GM23338 (cell line): ENCODE data around the gene CPLANE1. TPM values are rescaled to one million over a fixed set of nuclear protein-coding genes. Genes with fewer than 3 reads are reported as not detected.

ENCODE experiments used
- ATAC-seq: fragments of 200-7000 bp; cut with Tn5 transposase; 3 replicates; pipeline ENCODE4 v1.9.1; 2020
- DNase-seq: peaks from one replicate; pipeline ENCODE4 v3.0.0-alpha.2; 2015; ENCODE audit warnings: low spot score
- H2AFZ ChIP-seq: fragments of 200-600 bp; sonication (generic); 2 replicates; pipeline ENCODE4 v1.8.0; 2016; ENCODE audit warnings: antibody characterized with exemption, mild to moderate bottlenecking, moderate library complexity
- H3F3A ChIP-seq: fragments of 200-600 bp; sonication (generic); replicated peaks from 2 replicates; pipeline ENCODE4 v1.8.0; 2017; ENCODE audit warnings: antibody characterized with exemption, mixed run types, low read depth
- H3K27ac ChIP-seq: fragments of 200-600 bp; sonication (generic); 2 replicates; pipeline ENCODE4 v1.6.1; 2016; ENCODE audit warnings: low read depth
- H3K27me3 ChIP-seq: fragments of 200-600 bp; sonication (generic); 2 replicates; pipeline ENCODE4 v1.8.0; 2016; ENCODE audit warnings: mild to moderate bottlenecking, mixed run types, moderate library complexity; ENCODE audit not compliant: insufficient read depth
- H3K36me3 ChIP-seq: fragments of 200-600 bp; sonication (generic); 2 replicates; pipeline ENCODE4 v1.8.0; 2016; ENCODE audit warnings: mild to moderate bottlenecking; ENCODE audit not compliant: insufficient read depth
- H3K4me1 ChIP-seq: fragments of 200-600 bp; sonication (generic); 2 replicates; pipeline ENCODE4 v1.8.0; 2016; ENCODE audit warnings: mild to moderate bottlenecking, moderate library complexity; ENCODE audit not compliant: insufficient read depth
- H3K4me2 ChIP-seq: fragments of 200-600 bp; sonication (generic); 2 replicates; pipeline ENCODE4 v1.7.1; 2017; ENCODE audit warnings: mixed run types
- H3K4me3 ChIP-seq: fragments of 200-600 bp; sonication (generic); 2 replicates; pipeline ENCODE4 v1.6.1; 2016; ENCODE audit warnings: mixed run types
- H3K79me2 ChIP-seq: fragments of 200-600 bp; sonication (generic); replicated peaks from 2 replicates; pipeline ENCODE4 v1.8.0; 2017; ENCODE audit warnings: mild to moderate bottlenecking; ENCODE audit not compliant: insufficient read depth
- H3K9me2 ChIP-seq: fragments of 200-600 bp; sonication (generic); 2 replicates; pipeline ENCODE4 v1.8.0; 2017; ENCODE audit not compliant: insufficient read depth
- H4K20me1 ChIP-seq: fragments of 200-600 bp; sonication (generic); replicated peaks from 2 replicates; pipeline ENCODE4 v1.8.0; 2017; ENCODE audit warnings: mild to moderate bottlenecking; ENCODE audit not compliant: insufficient read depth
- H3K27ac Mint-ChIP-seq: 2 replicates; pipeline ENCODE4 v1.8.0; 2020; ENCODE audit warnings: inconsistent platforms, mild to moderate bottlenecking, moderate library complexity, mixed read lengths
- H3K27me3 Mint-ChIP-seq: 3 replicates; pipeline ENCODE4 v1.8.0; 2022; ENCODE audit warnings: low read depth, mild to moderate bottlenecking, moderate library complexity, mixed read lengths, inconsistent platforms; ENCODE audit not compliant: insufficient read depth, poor library complexity
- H3K36me3 Mint-ChIP-seq: 3 replicates; pipeline ENCODE4 v1.8.0; 2021; ENCODE audit warnings: low read depth, mild to moderate bottlenecking, inconsistent platforms, moderate library complexity, mixed read lengths
- H3K4me1 Mint-ChIP-seq: 3 replicates; pipeline ENCODE4 v1.8.0; 2020; ENCODE audit warnings: mild to moderate bottlenecking, inconsistent platforms, mixed read lengths
- H3K4me3 Mint-ChIP-seq: 3 replicates; pipeline ENCODE4 v1.8.0; 2021; ENCODE audit warnings: moderate library complexity, mild to moderate bottlenecking, inconsistent platforms, mixed read lengths
- H3K9me3 Mint-ChIP-seq: 3 replicates; pipeline ENCODE4 v1.8.0; 2020; ENCODE audit warnings: moderate library complexity, mild to moderate bottlenecking, inconsistent platforms, mixed read lengths
- CREB1 ChIP-seq: fragments of 250-450 bp; sonication (Bioruptor Pico); IDR thresholded peaks from 2 replicates; pipeline ENCODE4 v1.5.0; 2020; ENCODE audit warnings: low read depth, mild to moderate bottlenecking, moderate library complexity
- EZH2phosphoT487 ChIP-seq: fragments of 200-600 bp; sonication (generic); IDR thresholded peaks from one replicate; pipeline ENCODE4 v1.8.1; 2018; ENCODE audit warnings: antibody characterized with exemption; ENCODE audit not compliant: unreplicated experiment
- JUNB ChIP-seq: IDR thresholded peaks from one replicate; pipeline ENCODE4 v1.6.1; 2016; ENCODE audit warnings: antibody characterized with exemption; ENCODE audit not compliant: unreplicated experiment
- NANOG ChIP-seq: IDR thresholded peaks from 2 replicates; pipeline ENCODE4 v1.6.1; 2016; ENCODE audit warnings: antibody characterized with exemption, borderline replicate concordance
- POLR2AphosphoS5 ChIP-seq: IDR thresholded peaks from 2 replicates; pipeline ENCODE4 v1.6.1; 2016; ENCODE audit warnings: antibody characterized with exemption, low read depth
- REST ChIP-seq: IDR thresholded peaks from one replicate; pipeline ENCODE4 v1.6.1; 2018; ENCODE audit warnings: antibody characterized with exemption; ENCODE audit not compliant: unreplicated experiment
- ZNF331 ChIP-seq: fragments of 250-450 bp; sonication (Bioruptor Pico); IDR thresholded peaks from 2 replicates; pipeline ENCODE4 v1.5.0; 2020; ENCODE audit warnings: low read depth, mild to moderate bottlenecking, moderate library complexity
- polyA plus RNA-seq: library from polyadenylated mRNA; unstranded; fragments of >200 nt; fragmentation: Nextera tagmentation; extraction: Ambion mirVana; gene quantifications from 2 replicates; pipeline ENCODE4 v1.2.1, GENCODE V29; 2016
- total RNA-seq: library from RNA; depleted of rRNA; stranded (reverse); fragments of >200 nt; shearing (Covaris generic); gene quantifications from 2 replicates; pipeline ENCODE4 v1.2.3, GENCODE V29; 2014
- TF ChIP-seq, protein P1 (sequence below), 2 experiments: fragments of 200-600 bp in 1 of 2; sonication (generic) in 1 of 2; conservative IDR thresholded peaks; 2 replicates each; pipeline versions ENCODE4 v1.5.1 to v1.6.1; 2016 to 2017; ENCODE audit warnings: antibody characterized with exemption in 2 of 2, low read depth in 2 of 2, mild to moderate bottlenecking in 2 of 2, moderate library complexity in 1 of 2

The CPLANE1 gene
- total and polyA plus RNA-seq, 2 experiments from 2014 or later, result 5.1 to 8.3 TPM

GRCh38 chr5:37111426-37112382 is 137.5 kb downstream of the CPLANE1 start:
- H3K27me3 ChIP-seq, result no peaks in the 10 kb centered on the region
- no peaks in the 10 kb centered on the region for H3K9me3 Mint-ChIP-seq
- TF ChIP-seq REST, result no peak
- TF ChIP-seq ZNF331 (CRISPR knock-in tag), result no peak
- TF ChIP-seq POLR2AphosphoS5, result no peak
- H3K4me3 ChIP-seq, result no peak overlapping the region
- H3F3A ChIP-seq, result no peaks in the 10 kb centered on the region
- no peaks in the 10 kb centered on the region for H4K20me1 ChIP-seq
- no peaks in the 10 kb centered on the region for H3K79me2 ChIP-seq
- no peak overlapping the region for H3K27ac ChIP-seq
- H3K4me3 Mint-ChIP-seq, result no peak overlapping the region
- no peak overlapping the region for H3K27ac Mint-ChIP-seq
- H3K36me3 Mint-ChIP-seq, result 0 out of 3 replicates have a peak, but pooled peaks cover 2% of the 10 kb centered on the region
- no peak overlapping the region for H2AFZ ChIP-seq
- peaks cover 3% of the 10 kb centered on the region for H3K27me3 Mint-ChIP-seq
- H3K4me1 Mint-ChIP-seq, result no peaks in the 10 kb centered on the region
- no peaks in the 10 kb centered on the region for H3K9me2 ChIP-seq
- H3K4me1 ChIP-seq, result no peaks in the 10 kb centered on the region
- ATAC-seq (no peak), DNase-seq (no peak)
- no peaks in the 10 kb centered on the region; the same call in 1 of the 2 replicates for H3K36me3 ChIP-seq
- H3K4me2 ChIP-seq, result no peak overlapping the region

DNA sequence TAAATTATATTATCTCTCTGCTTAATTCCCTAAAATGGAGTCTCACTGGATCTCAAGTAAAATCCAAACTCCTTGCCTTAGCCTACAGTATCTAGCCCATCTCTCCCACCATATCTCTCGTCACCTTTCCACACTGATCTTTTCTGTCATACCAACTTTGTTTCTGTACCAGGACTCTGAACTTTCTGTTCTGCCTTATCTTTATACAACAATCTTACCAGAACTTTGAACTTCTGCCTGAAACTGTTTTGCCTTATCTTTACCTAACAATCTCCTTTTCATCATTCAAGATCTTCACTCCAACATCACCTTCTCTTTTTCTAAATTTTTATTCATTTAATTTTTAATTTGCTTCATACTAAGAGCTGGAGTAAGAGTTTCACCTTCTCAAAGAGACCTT is 139.0 kb downstream of the CPLANE1 start:
- H3K4me3 Mint-ChIP-seq, result no peak overlapping the region
- no peaks in the 10 kb centered on the region for H3K4me1 ChIP-seq
- no peak overlapping the region for H2AFZ ChIP-seq
- no peaks in the 10 kb centered on the region for H3K79me2 ChIP-seq
- DNase-seq, result no peak
- H3K27ac Mint-ChIP-seq, result no peak overlapping the region
- no peaks in the 10 kb centered on the region for H3K9me2 ChIP-seq
- H4K20me1 ChIP-seq, result no peaks in the 10 kb centered on the region
- H3K4me1 Mint-ChIP-seq, result no peaks in the 10 kb centered on the region
- no peaks in the 10 kb centered on the region; the same call in 1 of the 2 replicates for H3K36me3 ChIP-seq
- no peaks in the 10 kb centered on the region for H3K9me3 Mint-ChIP-seq
- H3K27ac ChIP-seq, result no peak overlapping the region
- peaks cover 3% of the 10 kb centered on the region for H3K27me3 Mint-ChIP-seq
- no peaks in the 10 kb centered on the region for H3K27me3 ChIP-seq
- H3F3A ChIP-seq, result no peaks in the 10 kb centered on the region
- H3K4me2 ChIP-seq, result no peak overlapping the region
- H3K36me3 Mint-ChIP-seq, result peaks cover 2% of the 10 kb centered on the region; the same call in 1 of the 3 replicates
- no peak for ATAC-seq
- no peak overlapping the region for H3K4me3 ChIP-seq
- no peak for TF ChIP-seq ZNF331 (CRISPR knock-in tag)
- TF ChIP-seq EZH2phosphoT487, result no peak
- TF ChIP-seq, protein P1, sequence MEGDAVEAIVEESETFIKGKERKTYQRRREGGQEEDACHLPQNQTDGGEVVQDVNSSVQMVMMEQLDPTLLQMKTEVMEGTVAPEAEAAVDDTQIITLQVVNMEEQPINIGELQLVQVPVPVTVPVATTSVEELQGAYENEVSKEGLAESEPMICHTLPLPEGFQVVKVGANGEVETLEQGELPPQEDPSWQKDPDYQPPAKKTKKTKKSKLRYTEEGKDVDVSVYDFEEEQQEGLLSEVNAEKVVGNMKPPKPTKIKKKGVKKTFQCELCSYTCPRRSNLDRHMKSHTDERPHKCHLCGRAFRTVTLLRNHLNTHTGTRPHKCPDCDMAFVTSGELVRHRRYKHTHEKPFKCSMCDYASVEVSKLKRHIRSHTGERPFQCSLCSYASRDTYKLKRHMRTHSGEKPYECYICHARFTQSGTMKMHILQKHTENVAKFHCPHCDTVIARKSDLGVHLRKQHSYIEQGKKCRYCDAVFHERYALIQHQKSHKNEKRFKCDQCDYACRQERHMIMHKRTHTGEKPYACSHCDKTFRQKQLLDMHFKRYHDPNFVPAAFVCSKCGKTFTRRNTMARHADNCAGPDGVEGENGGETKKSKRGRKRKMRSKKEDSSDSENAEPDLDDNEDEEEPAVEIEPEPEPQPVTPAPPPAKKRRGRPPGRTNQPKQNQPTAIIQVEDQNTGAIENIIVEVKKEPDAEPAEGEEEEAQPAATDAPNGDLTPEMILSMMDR (conservative IDR thresholded peaks at IDR 0.05; ENCODE audit: low read depth in 2 of 2), result no peak
- no peak for TF ChIP-seq JUNB
- no peak for TF ChIP-seq CREB1
- no peak for TF ChIP-seq POLR2AphosphoS5
- no peak for TF ChIP-seq NANOG
